ENCODE measurements around the gene TRAPPC2L.

- no peak for TF ChIP-seq CTCF (IDR thresholded peaks at IDR 0.05)
- no peak for TF ChIP-seq POLR2A (IDR thresholded peaks at IDR 0.05)
Measured at GRCh38 chr16:88865310-88865709, 8.4 kb downstream of the TRAPPC2L start.
